ENCODE data around the gene ANAPC16.

DNA sequence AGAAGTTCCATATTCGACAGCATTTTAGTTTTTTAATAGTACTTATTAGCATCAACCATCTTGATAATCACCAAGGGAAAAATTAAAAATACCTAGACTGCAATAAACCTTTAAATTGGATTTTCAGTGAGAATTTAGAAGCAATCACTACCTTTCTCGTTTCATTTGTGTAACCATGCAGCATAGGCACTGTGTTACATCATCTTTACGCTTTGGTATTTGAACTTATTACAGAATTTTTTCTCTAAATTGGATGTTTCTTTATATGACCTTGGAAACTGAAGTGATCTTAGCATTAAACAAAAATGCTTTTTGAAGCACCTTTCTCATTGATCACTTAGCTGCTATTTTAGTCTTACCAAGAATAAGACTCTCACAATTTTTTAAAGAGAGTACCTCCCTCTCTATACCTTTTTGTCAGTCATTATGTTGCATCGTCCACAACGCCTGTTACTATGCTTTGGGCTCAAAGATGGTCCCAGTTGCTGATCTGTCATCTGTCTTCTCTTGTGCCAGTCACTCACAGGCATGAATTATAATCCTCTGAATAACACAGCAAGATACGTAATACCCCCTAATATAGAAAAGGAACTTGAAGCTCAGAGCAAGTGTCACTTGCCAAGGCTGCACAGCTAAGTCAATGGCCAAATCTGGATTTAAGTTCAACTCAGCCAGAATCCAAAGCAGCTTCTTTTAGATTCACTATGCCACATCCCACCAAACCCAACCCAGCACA, 19.9 kb downstream of the ANAPC16 start:
- TF ChIP-seq EZH2 (IDR thresholded peaks at IDR 0.05) (no peak), POLR2AphosphoS5 (IDR thresholded peaks at IDR 0.05; ENCODE audit: borderline replicate concordance, low read depth, low read length) (no peak)

Data from SK-N-MC (cell line).